ENCODE data around the gene SCLY. TPM values are rescaled to one million over a fixed set of nuclear protein-coding genes. Genes with fewer than 3 reads are reported as not detected.

Gene SCLY
- polyA plus RNA-seq, 3 donors, result 9.5 to 10.6 (median 10.3) TPM

- Histone ChIP-seq H3K27ac (ENCODE audit: low read depth in 1 of 2, low read length in 2 of 2) (no peak overlapping the region), H3K4me2 (replicated peaks; ENCODE audit: extremely low read depth, low read length, poor library complexity, severe bottlenecking) (no peak overlapping the region), H2AFZ (ENCODE audit: insufficient read depth, low read depth, low read length, poor library complexity, severe bottlenecking) (no peak overlapping the region), H3K9ac (ENCODE audit: insufficient read depth, low read length, poor library complexity, severe bottlenecking) (no peak overlapping the region), H3K9me3 (replicated peaks in 1 of 2; ENCODE audit: control insufficient read depth in 1 of 2, insufficient read depth in 1 of 2, low read length in 2 of 2) (no peaks in the 10 kb centered on the region), H4K20me1 (ENCODE audit: insufficient read depth, low read length) (no peaks in the 10 kb centered on the region), H3K27me3 (ENCODE audit: control insufficient read depth in 2 of 2, insufficient read depth in 2 of 2, low read length in 2 of 2) (no peaks in the 10 kb centered on the region), H3K36me3 (replicated peaks in 1 of 2; ENCODE audit: control insufficient read depth in 1 of 2, insufficient read depth in 2 of 2, low read length in 2 of 2) (no peaks in the 10 kb centered on the region), H3K4me1 (ENCODE audit: control insufficient read depth in 1 of 2, insufficient read depth in 2 of 2, low read length in 2 of 2) (peaks cover 0 to 3% of the 10 kb centered on the region in 2 donors), H3K4me3 (replicated peaks in 1 of 3; ENCODE audit: low read depth in 2 of 3, low read length in 3 of 3) (no peak overlapping the region), H3K79me2 (ENCODE audit: insufficient read depth, low read length) (no peaks in the 10 kb centered on the region)
- H3K27ac Mint-ChIP-seq, result no peak overlapping the region
- DNase-seq, result no peak
- 91% methylated on average over 28 of the region's 28 CpGs for WGBS (ENCODE audit: insufficient coverage)
- H3K4me3 Mint-ChIP-seq, result no peak overlapping the region
- peaks cover 0 to 6% (median 2%) of the 10 kb centered on the region in 3 donors for H3K27me3 Mint-ChIP-seq (ENCODE audit: low read depth in 3 of 3)
- no peaks in the 10 kb centered on the region for H3K36me3 Mint-ChIP-seq
- H3K9me3 Mint-ChIP-seq, result no peaks in the 10 kb centered on the region
- intact Hi-C loops (cut with micrococcal nuclease), result no loop called here
- TF ChIP-seq CTCF (IDR thresholded peaks at IDR 0.05), result no peak
- H3K4me1 Mint-ChIP-seq, result peaks cover 5% of the 10 kb centered on the region
Measured at GRCh38 chr2:238130111-238130695, 69.4 kb downstream of the SCLY start.

GRCh38 chr2:238130696-238131628, 70.2 kb downstream of the SCLY start:
- Mint-ChIP-seq H3K4me3 (no peak overlapping the region), H3K27ac (no peak overlapping the region), H3K36me3 (no peaks in the 10 kb centered on the region), H3K9me3 (no peaks in the 10 kb centered on the region), H3K4me1 (peaks cover 7% of the 10 kb centered on the region), H3K27me3 (ENCODE audit: low read depth in 3 of 3) (peaks cover 0 to 6% (median 2%) of the 10 kb centered on the region in 3 donors)
- H3K9me3 ChIP-seq (replicated peaks in 1 of 2; ENCODE audit: control insufficient read depth in 1 of 2, insufficient read depth in 1 of 2, low read length in 2 of 2), result no peaks in the 10 kb centered on the region
- no peak overlapping the region for H2AFZ ChIP-seq (ENCODE audit: insufficient read depth, low read depth, low read length, poor library complexity, severe bottlenecking)
- intact Hi-C loops (cut with micrococcal nuclease), result no loop called here
- no peak for DNase-seq
- no peak overlapping the region for H3K9ac ChIP-seq (ENCODE audit: insufficient read depth, low read length, poor library complexity, severe bottlenecking)
- H3K4me3 ChIP-seq (replicated peaks in 1 of 3; ENCODE audit: low read depth in 2 of 3, low read length in 3 of 3), result no peak overlapping the region
- H3K4me1 ChIP-seq (ENCODE audit: control insufficient read depth in 1 of 2, insufficient read depth in 2 of 2, low read length in 2 of 2), result peaks cover 0 to 3% of the 10 kb centered on the region in 2 donors
- H3K27me3 ChIP-seq (ENCODE audit: control insufficient read depth in 2 of 2, insufficient read depth in 2 of 2, low read length in 2 of 2), result no peaks in the 10 kb centered on the region
- 95% methylated on average over 68 of the region's 68 CpGs for WGBS (ENCODE audit: insufficient coverage)
- no peak overlapping the region for H3K4me2 ChIP-seq (replicated peaks; ENCODE audit: extremely low read depth, low read length, poor library complexity, severe bottlenecking)
- H3K27ac ChIP-seq (ENCODE audit: low read depth in 1 of 2, low read length in 2 of 2), result no peak overlapping the region
- TF ChIP-seq CTCF (IDR thresholded peaks at IDR 0.05), result no peak
- no peaks in the 10 kb centered on the region for H4K20me1 ChIP-seq (ENCODE audit: insufficient read depth, low read length)
- no peaks in the 10 kb centered on the region for H3K36me3 ChIP-seq (replicated peaks in 1 of 2; ENCODE audit: control insufficient read depth in 1 of 2, insufficient read depth in 2 of 2, low read length in 2 of 2)
- no peaks in the 10 kb centered on the region for H3K79me2 ChIP-seq (ENCODE audit: insufficient read depth, low read length)
